HG03039 (cell line): ENCODE data around the gene STRADA.

Experiments used
- ATAC-seq: cut with Tn5 transposase; IDR thresholded peaks from one replicate; pipeline ENCODE4 v1.9.1; 2021; ENCODE audit warnings: mild to moderate bottlenecking, moderate library complexity; ENCODE audit not compliant: unreplicated experiment

Gene STRADA, protein sequence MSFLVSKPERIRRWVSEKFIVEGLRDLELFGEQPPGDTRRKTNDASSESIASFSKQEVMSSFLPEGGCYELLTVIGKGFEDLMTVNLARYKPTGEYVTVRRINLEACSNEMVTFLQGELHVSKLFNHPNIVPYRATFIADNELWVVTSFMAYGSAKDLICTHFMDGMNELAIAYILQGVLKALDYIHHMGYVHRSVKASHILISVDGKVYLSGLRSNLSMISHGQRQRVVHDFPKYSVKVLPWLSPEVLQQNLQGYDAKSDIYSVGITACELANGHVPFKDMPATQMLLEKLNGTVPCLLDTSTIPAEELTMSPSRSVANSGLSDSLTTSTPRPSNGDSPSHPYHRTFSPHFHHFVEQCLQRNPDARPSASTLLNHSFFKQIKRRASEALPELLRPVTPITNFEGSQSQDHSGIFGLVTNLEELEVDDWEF

GRCh38 chr17:63741408-63742173 lies at the start of gene STRADA:
Gene STRADA, minus strand, starts transcription at chr17:63741799. Its CDS starts 13,430 bp downstream, at chr17:63728369.
- ATAC-seq, result peak; percentile 84

DNA sequence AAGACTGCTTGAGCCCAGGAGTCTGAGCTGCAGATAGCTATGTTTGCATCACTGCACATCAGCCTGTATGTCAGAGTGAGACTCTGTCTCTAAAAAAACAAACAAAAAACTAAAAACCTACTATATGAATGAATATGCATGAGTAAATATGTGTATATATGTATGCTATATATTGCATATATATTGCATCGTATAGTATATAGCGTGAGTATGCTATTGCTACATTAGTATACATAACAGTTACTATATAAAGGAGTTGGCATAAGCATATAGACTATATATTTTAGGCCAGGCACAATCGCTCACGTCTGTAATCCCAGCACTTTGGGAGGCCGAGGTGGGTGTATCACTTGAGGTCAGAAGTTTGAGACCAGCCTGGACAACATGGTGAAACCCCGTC lies 48.5 kb upstream of the STRADA start:
- no peak for ATAC-seq

- ATAC-seq, result no peak
Observed at GRCh38 chr17:63786971-63787711, 45.5 kb upstream of the STRADA start.

GRCh38 chr17:63786117-63786516 lies 44.5 kb upstream of the STRADA start:
- ATAC-seq, result no peak

DNA sequence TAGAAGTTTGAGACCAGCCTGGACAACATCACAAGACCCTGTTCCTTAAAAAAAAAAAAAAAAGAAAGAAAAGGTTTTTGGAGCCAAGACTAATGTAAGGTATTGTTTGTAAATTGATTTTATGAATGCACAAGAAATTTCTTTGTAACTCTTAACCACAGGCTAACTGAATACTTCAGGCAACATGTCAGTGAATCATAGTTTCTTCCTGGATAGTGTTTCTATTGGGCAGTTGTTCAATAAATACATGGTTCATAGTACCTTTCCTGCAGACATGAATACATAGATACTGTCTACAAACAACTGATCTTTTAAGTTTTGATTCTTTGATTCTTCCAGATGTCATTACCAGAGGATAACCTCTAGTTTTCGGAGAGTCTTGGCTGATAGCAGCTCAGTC lies 44.0 kb upstream of the STRADA start:
- no peak for ATAC-seq

- ATAC-seq, result no peak
Observed at GRCh38 chr17:63783522-63783921, 41.9 kb upstream of the STRADA start.

DNA sequence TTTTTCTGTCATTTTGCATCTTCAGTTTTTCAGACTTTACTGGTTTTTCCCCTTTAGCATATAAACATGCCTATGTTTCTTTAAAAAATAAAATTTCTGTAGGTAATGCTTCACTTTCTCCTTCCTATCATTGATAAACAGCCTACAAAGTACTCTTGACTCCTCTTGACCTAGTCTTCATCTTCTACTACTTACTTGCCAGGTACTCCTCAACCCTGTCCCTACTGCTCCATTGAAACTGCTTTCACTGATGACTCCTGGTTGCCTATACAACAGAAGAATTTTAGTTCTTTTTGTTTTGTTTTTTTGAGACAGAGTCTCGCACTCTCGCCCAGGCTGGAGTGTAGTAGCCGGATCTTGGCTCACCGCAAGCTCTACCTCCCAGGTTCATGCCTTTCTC lies 39.3 kb upstream of the STRADA start:
- no peak for ATAC-seq

- no peak for ATAC-seq
Observed at GRCh38 chr17:63780507-63780906, 38.9 kb upstream of the STRADA start.

GRCh38 chr17:63775420-63775819 lies 33.8 kb upstream of the STRADA start:
- no peak for ATAC-seq

- ATAC-seq, result no peak
Observed at GRCh38 chr17:63774969-63775265, 33.3 kb upstream of the STRADA start.

DNA sequence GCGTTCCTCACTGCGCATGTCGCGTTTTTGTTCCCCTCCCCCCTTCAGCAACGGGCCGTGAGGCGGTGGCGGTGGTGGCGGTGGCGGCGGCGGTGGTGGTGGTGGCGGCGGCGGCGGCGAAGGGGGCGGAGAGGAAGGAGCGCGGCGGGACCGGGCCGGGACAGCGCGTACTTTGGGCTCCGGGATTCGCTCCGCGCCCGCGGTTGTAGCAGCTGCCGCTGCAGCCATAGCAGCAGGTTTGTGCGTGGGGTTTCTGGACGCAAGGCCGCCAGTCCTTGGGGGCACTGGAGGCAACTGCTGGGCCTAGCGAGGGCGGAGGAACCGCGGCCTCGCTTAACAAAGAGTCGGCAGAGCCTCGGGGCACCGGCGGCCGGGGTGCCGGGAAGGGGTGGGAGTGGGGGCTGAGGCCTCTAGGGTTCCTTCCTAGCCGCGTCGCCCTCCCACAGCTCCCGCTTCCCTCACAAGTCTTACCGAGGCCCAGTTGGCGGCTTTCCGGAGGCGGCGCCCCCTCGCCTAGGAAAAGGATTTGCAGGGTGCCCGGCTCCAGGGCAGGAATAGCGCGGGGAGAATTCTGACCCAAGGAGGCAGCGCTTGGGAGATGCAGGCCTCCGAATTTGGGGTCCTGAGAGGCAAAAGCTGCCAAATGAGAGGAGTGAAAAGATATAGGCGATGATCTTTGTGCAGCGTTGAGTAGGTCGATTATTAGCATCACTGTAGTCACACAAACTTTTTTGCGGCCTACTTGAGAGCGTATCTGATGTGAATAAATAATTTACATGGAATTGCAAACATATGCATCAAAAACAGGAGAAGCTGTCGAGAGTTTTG lies 32.8 kb upstream of the STRADA start, which contains the start of gene DDX42:
Gene DDX42, plus strand, starts transcription at position 30 of the 828 bp plus-strand sequence. CDS start 12,880 bp downstream, outside the sequence.
- ATAC-seq, result no peak

GRCh38 chr17:63773272-63774140 lies 31.9 kb upstream of the STRADA start, which contains the start of gene CCDC47:
Gene CCDC47, minus strand, starts transcription at chr17:63773597. Its CDS starts 7,422 bp downstream, at chr17:63766175.
- peak; percentile 84 for ATAC-seq

DNA sequence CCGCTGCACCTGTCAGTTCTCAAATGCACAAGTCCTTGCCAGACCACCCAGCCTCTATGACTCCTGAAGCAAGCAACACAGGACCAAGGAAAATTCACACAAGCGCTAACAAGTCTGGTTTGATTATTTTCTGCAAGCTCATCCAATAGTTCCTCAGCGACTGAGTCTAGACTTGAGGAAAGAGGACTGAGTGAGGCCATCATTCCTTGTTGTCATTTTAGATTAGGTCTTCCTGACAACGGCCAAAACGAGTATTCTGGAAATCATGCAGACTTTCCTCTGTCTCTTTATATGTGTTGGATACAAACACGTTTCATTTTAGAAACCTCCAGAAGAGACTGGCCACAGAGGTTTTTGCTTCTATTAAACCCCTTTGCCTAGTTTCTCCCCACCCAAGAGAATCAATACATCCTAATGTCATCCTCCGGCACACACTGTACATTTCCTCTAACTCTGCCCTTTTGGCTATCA lies 31.2 kb upstream of the STRADA start:
- no peak for ATAC-seq

- ATAC-seq, result no peak
Observed at GRCh38 chr17:63768433-63768832, 26.8 kb upstream of the STRADA start.

DNA sequence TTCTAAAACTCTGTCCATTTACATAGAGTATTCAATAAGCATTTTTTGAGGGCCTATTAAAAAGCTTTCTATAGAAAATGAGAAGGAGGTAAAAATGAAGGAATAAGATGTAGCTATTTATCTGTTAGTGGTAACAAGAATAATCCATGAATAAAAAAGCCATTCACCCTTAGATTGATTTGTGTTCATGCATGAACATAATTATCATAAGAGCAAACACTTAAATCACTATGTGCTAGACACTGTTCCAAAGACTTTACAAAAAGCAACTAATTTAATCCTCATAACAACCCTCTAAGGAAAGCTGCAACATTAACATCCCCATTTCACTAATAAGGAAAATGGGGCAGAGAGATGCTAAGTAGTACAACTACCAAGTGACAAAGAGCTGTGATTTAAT lies 25.2 kb upstream of the STRADA start:
- ATAC-seq, result no peak

DNA sequence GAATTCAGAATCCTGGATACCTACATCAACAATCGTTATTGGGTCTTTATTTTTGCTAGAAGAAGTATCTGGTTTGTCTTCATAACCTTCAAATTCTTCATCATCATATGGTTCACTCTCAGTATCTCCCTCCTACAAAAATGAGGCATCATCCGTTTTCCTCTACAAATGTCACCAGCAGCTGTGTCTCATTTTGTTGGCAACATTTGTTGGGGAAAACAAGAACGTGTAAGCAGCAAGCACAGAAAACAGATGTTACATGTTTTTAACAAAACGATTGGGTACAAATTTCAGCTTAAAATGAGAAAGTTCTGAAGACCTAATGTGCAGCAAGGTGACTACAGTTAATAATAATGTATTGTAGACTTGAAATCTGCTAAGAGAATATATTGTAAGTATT lies 23.1 kb upstream of the STRADA start:
- no peak for ATAC-seq

- no peak for ATAC-seq
Observed at GRCh38 chr17:63762161-63763078, 20.8 kb upstream of the STRADA start.

DNA sequence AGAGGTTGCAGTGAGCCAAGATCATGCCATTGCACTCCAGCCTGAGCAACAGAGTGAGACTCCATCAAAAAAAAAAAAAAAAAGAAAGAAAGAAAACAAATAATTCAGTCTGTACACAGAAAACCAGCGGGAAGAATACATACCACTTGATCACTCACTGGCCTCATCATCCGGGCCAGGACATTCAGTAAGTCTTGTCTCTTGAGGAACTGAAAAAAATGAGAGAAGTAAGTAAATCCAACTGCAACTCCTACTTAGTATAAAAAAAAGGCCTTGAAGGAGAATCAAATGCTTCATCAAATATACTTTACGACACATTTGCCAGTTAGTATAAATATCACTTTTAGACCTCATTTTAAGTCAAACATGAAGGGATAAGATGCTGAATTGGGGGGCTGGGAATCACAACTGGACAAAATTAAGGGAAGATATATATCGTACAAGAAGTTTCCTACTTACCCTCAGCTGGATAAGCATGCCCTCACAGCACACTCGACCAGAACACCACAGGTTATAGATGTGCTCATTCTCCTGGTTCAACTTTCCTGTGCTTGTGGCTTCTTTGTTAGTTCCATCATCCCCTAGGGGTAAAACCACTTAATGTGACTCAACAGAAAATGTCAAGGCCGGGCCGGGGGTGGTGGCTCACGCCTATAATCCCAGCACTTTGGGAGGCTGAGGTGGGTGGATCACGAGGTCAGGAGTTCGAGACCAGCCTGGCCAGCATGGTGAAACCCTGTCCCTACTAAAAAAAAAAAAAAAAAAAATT lies 19.4 kb upstream of the STRADA start:
- ATAC-seq, result no peak
